SJCRH30 (cell line): ENCODE measurements around the gene HYDIN. TPM values are rescaled to one million over a fixed set of nuclear protein-coding genes. Genes with fewer than 3 reads are reported as not detected.

Source experiments
- DNase-seq, 2 experiments: peaks; one replicate each; pipeline ENCODE4 v3.0.0-alpha.2; 2015 to 2020
- H3K27ac ChIP-seq: fragments of 250-450 bp; sonication (Bioruptor Pico); 2 replicates; pipeline ENCODE4 v1.5.1; 2020; ENCODE audit warnings: mild to moderate bottlenecking, moderate library complexity
- H3K27me3 ChIP-seq: fragments of 250-450 bp; sonication (Bioruptor Pico); 2 replicates; pipeline ENCODE4 v1.5.1; 2020; ENCODE audit warnings: mild to moderate bottlenecking, moderate library complexity
- H3K36me3 ChIP-seq: fragments of 250-450 bp; sonication (Bioruptor Pico); 2 replicates; pipeline ENCODE4 v1.5.1; 2020; ENCODE audit warnings: mild to moderate bottlenecking, moderate library complexity
- H3K4me1 ChIP-seq: fragments of 250-450 bp; sonication (Bioruptor Pico); 2 replicates; pipeline ENCODE4 v1.5.1; 2020; ENCODE audit warnings: mild to moderate bottlenecking, moderate library complexity
- H3K4me3 ChIP-seq: fragments of 250-450 bp; sonication (Bioruptor Pico); 2 replicates; pipeline ENCODE4 v1.5.1; 2020; ENCODE audit warnings: mild to moderate bottlenecking, moderate library complexity
- H3K9me3 ChIP-seq: fragments of 250-450 bp; sonication (Bioruptor Pico); replicated peaks from 2 replicates; pipeline ENCODE4 v1.5.1; 2020; ENCODE audit warnings: mild to moderate bottlenecking, moderate library complexity
- total RNA-seq: library from RNA; depleted of rRNA; stranded (reverse); fragments of >200 nt; shearing (Covaris generic); gene quantifications from 2 replicates; pipeline ENCODE4 v1.2.3, GENCODE V29; 2014

Gene HYDIN
- total RNA-seq, 1 experiment from 2014 or later: 0.04 TPM

GRCh38 chr16:70808371-70808770 lies 422.2 kb downstream of the HYDIN start:
- no peak for DNase-seq
- no peaks in the 10 kb centered on the region for H3K9me3 ChIP-seq
- H3K4me3 ChIP-seq: no peak overlapping the region
- H3K4me1 ChIP-seq: no peaks in the 10 kb centered on the region
- no peaks in the 10 kb centered on the region for H3K36me3 ChIP-seq
- no peak overlapping the region for H3K27ac ChIP-seq
- H3K27me3 ChIP-seq: no peaks in the 10 kb centered on the region

- Histone ChIP-seq H3K4me3 (no peak overlapping the region), H3K9me3 (no peaks in the 10 kb centered on the region), H3K36me3 (no peaks in the 10 kb centered on the region), H3K27ac (no peak overlapping the region), H3K27me3 (no peaks in the 10 kb centered on the region), H3K4me1 (peaks cover 5% of the 10 kb centered on the region)
- no peak for DNase-seq
Observed at GRCh38 chr16:70805787-70806186, 424.7 kb downstream of the HYDIN start.

GRCh38 chr16:70805380-70805779 lies 425.1 kb downstream of the HYDIN start:
- Histone ChIP-seq H3K9me3 (no peaks in the 10 kb centered on the region), H3K4me3 (no peak overlapping the region), H3K36me3 (no peaks in the 10 kb centered on the region), H3K27me3 (no peaks in the 10 kb centered on the region), H3K4me1 (peaks cover 5% of the 10 kb centered on the region), H3K27ac (no peak overlapping the region)
- DNase-seq: no peak

GRCh38 chr16:70804734-70805169 lies 425.8 kb downstream of the HYDIN start:
- H3K27ac ChIP-seq: no peak overlapping the region
- DNase-seq: no peak
- H3K4me1 ChIP-seq: peaks cover 5% of the 10 kb centered on the region
- H3K9me3 ChIP-seq: no peaks in the 10 kb centered on the region
- H3K27me3 ChIP-seq: no peaks in the 10 kb centered on the region
- H3K36me3 ChIP-seq: no peaks in the 10 kb centered on the region
- H3K4me3 ChIP-seq: no peak overlapping the region

- Histone ChIP-seq H3K27me3 (no peaks in the 10 kb centered on the region), H3K27ac (no peak overlapping the region), H3K4me1 (peaks cover 5% of the 10 kb centered on the region), H3K4me3 (no peak overlapping the region), H3K36me3 (no peaks in the 10 kb centered on the region), H3K9me3 (no peaks in the 10 kb centered on the region)
- DNase-seq: no peak
Observed at GRCh38 chr16:70804153-70804733, 426.3 kb downstream of the HYDIN start.

GRCh38 chr16:70803319-70803718 lies 427.2 kb downstream of the HYDIN start:
- peaks cover 5% of the 10 kb centered on the region for H3K4me1 ChIP-seq
- H3K27ac ChIP-seq: no peak overlapping the region
- no peaks in the 10 kb centered on the region for H3K9me3 ChIP-seq
- no peaks in the 10 kb centered on the region for H3K36me3 ChIP-seq
- DNase-seq: no peak
- no peaks in the 10 kb centered on the region for H3K27me3 ChIP-seq
- H3K4me3 ChIP-seq: no peak overlapping the region

GRCh38 chr16:70801611-70802010 lies 428.9 kb downstream of the HYDIN start:
- no peak for DNase-seq
- H3K27me3 ChIP-seq: no peaks in the 10 kb centered on the region
- peaks cover 5% of the 10 kb centered on the region for H3K4me1 ChIP-seq
- H3K36me3 ChIP-seq: no peaks in the 10 kb centered on the region
- H3K9me3 ChIP-seq: no peaks in the 10 kb centered on the region
- no peak overlapping the region for H3K27ac ChIP-seq
- H3K4me3 ChIP-seq: peak overlapping the region; percentile 90

DNA sequence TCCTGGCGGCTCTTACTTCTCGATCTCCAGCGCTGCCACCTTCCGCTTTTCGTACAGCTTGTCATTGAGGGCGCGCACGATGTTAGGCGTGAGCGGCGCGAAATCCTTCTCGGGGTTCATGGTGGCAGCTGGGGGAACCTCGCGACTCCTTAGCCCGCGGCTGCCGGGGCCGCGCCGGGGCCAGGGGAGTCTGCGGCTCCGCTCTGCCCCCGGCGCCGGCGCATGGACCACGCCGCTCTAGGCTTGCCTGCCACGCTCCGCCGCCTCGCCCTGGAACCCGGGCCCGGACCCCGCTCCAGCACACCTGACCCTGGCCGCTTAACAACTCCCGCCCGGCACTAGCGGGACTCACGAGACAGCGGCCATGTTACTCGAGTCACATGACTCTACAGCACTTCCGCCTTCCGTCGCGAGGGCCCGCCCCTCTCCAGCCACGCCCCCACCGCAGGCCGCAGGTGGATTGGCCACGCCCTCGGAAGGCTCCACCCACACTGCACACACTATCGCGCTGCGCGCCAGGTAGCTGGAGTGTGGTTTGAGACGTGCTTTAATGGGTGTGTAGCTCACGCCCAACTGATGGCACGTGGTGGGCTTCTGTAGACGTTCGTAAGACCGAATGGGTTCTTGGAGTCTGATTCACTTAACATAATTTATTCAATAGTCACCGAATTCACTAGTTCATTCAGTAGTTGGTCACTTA lies 429.6 kb downstream of the HYDIN start, which contains the start of gene VAC14:
TSS of gene VAC14 (minus strand) at position 378 of the 700 bp plus-strand sequence. CDS start at position 120, 258 bp downstream.
- Histone ChIP-seq H3K27ac (peak within 1 kb of the TSS; percentile 37; the same call in 1 of the 2 replicates), H3K9me3 (no peaks in the 10 kb centered on the region), H3K4me3 (peak within 1 kb of the TSS; percentile 90), H3K36me3 (no peaks in the 10 kb centered on the region), H3K27me3 (no peaks in the 10 kb centered on the region), H3K4me1 (peaks cover 7% of the 10 kb centered on the region)
- DNase-seq: peak; percentile 81 to 84

- peak overlapping the region; percentile 37; the same call in 1 of the 2 replicates for H3K27ac ChIP-seq
Observed at GRCh38 chr16:70800311-70800710, 430.2 kb downstream of the HYDIN start.

GRCh38 chr16:70796301-70796700 lies 434.2 kb downstream of the HYDIN start:
- H3K9me3 ChIP-seq: no peaks in the 10 kb centered on the region
- DNase-seq: no peak
- H3K27ac ChIP-seq: no peak overlapping the region
- H3K36me3 ChIP-seq: no peaks in the 10 kb centered on the region
- peaks cover 12% of the 10 kb centered on the region for H3K4me1 ChIP-seq
- H3K27me3 ChIP-seq: no peaks in the 10 kb centered on the region
- no peak overlapping the region for H3K4me3 ChIP-seq

More at GRCh38 chr16:70800311-70800710, 430.2 kb downstream of the HYDIN start:
- no peak for DNase-seq
- Histone ChIP-seq H3K4me1 (peaks cover 8% of the 10 kb centered on the region), H3K36me3 (no peaks in the 10 kb centered on the region), H3K4me3 (peak overlapping the region; percentile 90), H3K9me3 (no peaks in the 10 kb centered on the region), H3K27me3 (no peaks in the 10 kb centered on the region)

DNA sequence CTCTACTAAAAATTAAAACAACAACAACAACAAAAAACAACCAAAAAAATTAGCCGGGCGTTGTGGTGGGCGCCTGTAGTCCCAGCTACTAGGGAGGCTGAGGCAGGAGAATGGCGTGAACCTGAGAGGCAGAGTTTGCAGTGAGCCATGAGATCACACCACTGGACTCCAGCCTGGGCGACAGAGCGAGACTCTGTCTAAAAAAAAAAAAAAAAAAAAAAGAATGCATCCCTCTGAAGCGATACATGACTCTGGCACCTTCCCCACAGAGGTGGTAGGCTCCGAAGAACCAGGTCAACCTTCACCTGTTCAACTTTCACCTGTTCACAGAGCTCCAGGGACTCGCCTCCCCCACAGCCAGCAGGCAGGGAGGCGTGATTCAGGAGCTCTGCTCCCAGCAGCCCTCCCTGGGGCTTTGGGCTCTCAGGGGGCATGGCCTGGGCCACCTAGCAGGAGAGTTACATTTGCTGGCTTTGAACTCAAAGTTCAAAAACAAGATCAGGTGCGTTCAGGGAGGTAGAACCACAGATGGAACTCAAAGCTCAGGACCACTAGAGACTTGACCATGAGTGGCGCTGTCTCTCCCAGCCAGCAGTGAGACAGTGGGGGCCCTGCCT lies 435.1 kb downstream of the HYDIN start:
- Histone ChIP-seq H3K27me3 (no peaks in the 10 kb centered on the region), H3K36me3 (no peaks in the 10 kb centered on the region), H3K27ac (no peak overlapping the region), H3K4me1 (peaks cover 12% of the 10 kb centered on the region), H3K4me3 (no peak overlapping the region), H3K9me3 (no peaks in the 10 kb centered on the region)
- no peak for DNase-seq

DNA sequence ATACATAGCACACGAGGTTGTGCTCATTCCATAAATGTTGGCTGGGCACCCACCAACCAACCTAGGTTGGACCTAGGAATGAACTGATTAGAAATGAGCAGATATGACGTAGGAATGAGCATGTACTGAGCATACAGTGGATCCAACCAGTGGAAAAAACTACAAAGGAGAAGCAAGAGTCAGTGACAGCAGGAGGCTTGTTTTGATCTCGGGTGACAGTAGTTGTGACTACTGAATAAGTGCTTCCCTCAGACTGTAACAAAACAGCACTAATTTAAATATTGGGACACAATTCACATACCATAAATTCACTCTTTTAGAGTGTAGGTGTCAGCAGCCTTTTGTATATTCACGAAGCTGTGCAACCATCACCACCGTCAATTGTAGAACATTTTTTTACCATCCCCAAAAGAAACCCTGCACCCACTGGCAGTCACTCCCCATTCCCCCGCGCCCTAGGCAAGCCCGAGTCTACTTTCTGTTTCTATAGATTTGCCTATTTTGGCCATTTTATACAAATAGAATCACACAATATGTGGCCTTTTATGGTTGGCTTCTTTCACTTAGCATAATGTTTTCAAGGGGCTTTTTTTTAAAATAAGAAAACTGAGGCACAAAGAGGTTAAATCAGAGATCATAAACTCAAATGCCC lies 436.5 kb downstream of the HYDIN start:
- Histone ChIP-seq H3K4me1 (peaks cover 12% of the 10 kb centered on the region), H3K36me3 (no peaks in the 10 kb centered on the region), H3K9me3 (no peaks in the 10 kb centered on the region), H3K27ac (no peak overlapping the region), H3K4me3 (no peak overlapping the region), H3K27me3 (no peaks in the 10 kb centered on the region)
- DNase-seq: no peak

DNA sequence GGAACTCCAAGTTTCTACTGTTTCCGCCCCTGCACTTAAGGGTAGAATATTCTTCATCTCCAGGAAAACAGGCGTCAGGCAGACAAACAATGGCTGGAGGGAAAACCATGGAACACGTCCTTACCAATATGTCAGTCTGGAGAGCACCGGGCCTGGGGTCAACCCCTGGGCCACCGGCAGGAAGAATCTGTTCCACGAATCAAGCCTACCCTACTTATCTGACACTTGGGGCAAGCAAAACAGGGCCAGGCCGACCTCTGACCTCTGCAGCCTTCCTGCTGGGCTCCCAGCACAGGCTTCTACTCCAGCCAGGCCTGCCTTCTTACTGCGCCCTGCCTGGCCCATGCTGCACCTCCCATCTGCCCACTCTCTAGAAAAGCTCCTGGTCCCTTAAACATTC lies 439.7 kb downstream of the HYDIN start:
- H3K36me3 ChIP-seq: no peaks in the 10 kb centered on the region
- no peaks in the 10 kb centered on the region for H3K27me3 ChIP-seq
- H3K4me1 ChIP-seq: peaks cover 9% of the 10 kb centered on the region
- DNase-seq: no peak
- H3K27ac ChIP-seq: no peak overlapping the region
- H3K4me3 ChIP-seq: no peak overlapping the region
- H3K9me3 ChIP-seq: no peaks in the 10 kb centered on the region

GRCh38 chr16:70789595-70790447 lies 440.7 kb downstream of the HYDIN start:
- Histone ChIP-seq H3K4me3 (no peak overlapping the region), H3K36me3 (no peaks in the 10 kb centered on the region), H3K27ac (no peak overlapping the region), H3K27me3 (no peaks in the 10 kb centered on the region), H3K4me1 (peaks cover 6% of the 10 kb centered on the region), H3K9me3 (no peaks in the 10 kb centered on the region)
- DNase-seq: no peak
